ENCODE data around the gene LCE2A. TPM values are rescaled to one million over a fixed set of nuclear protein-coding genes. Genes with fewer than 3 reads are reported as not detected.

LCE2A gene
- total RNA-seq, 1 donor from 2014 or later, result not detected

DNA sequence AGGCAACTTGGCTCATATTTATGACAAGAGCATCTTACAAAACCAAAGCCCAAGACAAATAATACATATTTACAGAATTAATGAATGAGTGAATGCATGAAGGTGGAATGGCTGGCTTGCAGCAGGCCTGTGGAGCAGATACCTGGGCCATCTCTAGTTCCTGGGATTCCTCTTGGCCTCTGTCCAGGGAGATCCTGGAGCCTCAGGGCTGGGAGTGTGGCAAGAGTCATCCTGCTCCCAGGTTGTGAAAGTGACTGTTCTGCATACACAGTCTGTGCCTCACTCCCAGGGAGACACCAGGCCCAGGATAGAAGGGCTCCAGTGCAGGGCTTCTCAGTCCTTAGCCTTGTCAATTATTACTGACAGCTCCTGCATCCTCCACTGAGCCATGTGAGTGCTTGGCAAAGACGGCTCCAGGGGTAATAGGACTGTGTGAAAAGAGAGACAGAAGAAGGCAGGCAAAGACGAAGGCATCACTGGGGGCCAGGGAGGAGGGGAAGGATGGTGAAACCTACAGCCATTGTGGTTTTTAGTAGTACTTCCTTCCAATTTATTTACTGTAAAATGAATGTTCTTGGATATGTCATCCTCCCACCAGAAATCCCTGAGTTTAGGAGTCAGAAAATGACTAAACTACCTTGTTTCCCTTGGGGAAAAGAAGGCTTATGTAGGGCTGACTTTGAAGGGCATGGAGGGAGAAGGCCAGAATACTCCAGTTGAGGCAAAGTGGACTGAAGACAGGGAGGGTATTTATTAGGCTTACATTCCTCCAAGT is 45.4 kb downstream of the LCE2A start:
- no peak for ATAC-seq

DNA sequence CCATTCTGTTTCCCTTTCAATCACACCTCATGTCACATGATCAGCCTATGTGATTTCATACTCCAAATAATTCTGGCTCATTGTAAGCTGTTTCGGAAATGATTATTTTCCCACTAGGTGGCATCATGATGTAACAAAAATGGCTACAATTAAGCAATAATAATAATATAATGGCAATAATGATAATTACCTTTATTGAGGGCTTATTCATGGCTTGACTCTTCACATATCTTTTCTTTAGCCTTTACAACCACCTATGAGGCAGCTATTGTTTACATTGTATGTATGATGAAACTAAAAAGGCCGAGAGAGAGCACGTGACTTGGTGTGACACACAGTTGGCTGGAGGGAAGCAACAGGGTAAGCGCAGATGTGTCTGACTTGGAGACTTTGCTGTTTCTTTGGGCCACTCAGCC is 47.2 kb downstream of the LCE2A start:
- TF ChIP-seq, protein P1, sequence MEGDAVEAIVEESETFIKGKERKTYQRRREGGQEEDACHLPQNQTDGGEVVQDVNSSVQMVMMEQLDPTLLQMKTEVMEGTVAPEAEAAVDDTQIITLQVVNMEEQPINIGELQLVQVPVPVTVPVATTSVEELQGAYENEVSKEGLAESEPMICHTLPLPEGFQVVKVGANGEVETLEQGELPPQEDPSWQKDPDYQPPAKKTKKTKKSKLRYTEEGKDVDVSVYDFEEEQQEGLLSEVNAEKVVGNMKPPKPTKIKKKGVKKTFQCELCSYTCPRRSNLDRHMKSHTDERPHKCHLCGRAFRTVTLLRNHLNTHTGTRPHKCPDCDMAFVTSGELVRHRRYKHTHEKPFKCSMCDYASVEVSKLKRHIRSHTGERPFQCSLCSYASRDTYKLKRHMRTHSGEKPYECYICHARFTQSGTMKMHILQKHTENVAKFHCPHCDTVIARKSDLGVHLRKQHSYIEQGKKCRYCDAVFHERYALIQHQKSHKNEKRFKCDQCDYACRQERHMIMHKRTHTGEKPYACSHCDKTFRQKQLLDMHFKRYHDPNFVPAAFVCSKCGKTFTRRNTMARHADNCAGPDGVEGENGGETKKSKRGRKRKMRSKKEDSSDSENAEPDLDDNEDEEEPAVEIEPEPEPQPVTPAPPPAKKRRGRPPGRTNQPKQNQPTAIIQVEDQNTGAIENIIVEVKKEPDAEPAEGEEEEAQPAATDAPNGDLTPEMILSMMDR (IDR thresholded peaks at IDR 0.05), result no peak
- H3K27ac ChIP-seq, result no peak overlapping the region
- intact Hi-C loops (cut with DNase I), result no loop called here
- ATAC-seq, result no peak
- H3K36me3 ChIP-seq, result no peaks in the 10 kb centered on the region
- H3K27me3 ChIP-seq (ENCODE audit: low read depth), result no peaks in the 10 kb centered on the region
- H3K4me1 ChIP-seq, result no peaks in the 10 kb centered on the region
- no peaks in the 10 kb centered on the region for H3K9me3 ChIP-seq
- no peak for DNase-seq
- no peak overlapping the region for H3K4me3 ChIP-seq

More for the DNA sequence above, 45.4 kb downstream of the LCE2A start:
- H3K27me3 ChIP-seq (ENCODE audit: low read depth), result no peaks in the 10 kb centered on the region
- no peaks in the 10 kb centered on the region for H3K9me3 ChIP-seq
- DNase-seq, result no peak
- no peaks in the 10 kb centered on the region for H3K36me3 ChIP-seq
- H3K4me3 ChIP-seq, result no peak overlapping the region
- H3K4me1 ChIP-seq, result no peaks in the 10 kb centered on the region
- intact Hi-C loops (cut with DNase I), result no loop called here
- no peak overlapping the region for H3K27ac ChIP-seq
- TF ChIP-seq, protein P1 (IDR thresholded peaks at IDR 0.05), result no peak

DNA sequence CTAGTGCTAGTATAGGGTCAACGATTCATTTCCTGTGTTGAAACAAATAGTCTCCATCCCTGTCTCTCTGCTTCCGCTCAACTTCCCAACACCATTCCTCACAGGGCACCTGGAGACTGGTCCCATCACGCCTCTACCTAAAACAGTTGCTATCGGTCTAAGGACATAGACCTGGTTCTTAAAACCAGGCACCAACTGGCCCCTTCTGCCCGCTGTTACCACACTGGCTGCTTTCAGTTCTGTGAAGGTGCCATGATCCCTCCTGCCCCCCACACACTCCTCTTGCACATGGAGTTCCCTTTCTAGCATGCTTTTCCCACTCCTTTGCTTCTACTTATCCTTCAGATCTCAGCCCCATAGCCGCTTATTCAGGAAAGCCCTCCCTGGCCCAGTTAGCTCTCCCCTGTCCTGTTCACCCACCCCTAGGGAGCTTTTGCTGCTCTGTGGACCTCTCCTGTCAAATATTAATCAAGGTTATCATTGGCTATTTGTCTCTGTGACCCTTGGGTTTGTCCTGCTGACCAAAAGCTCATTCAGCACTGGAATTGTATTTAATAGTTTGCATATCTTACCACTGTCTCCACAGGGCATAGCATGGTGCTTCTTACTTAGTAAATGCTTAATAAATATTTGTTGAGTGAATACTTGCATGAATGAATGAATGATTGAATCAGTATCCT is 47.8 kb downstream of the LCE2A start:
- no peak for DNase-seq
- H3K27ac ChIP-seq, result no peak overlapping the region
- no peaks in the 10 kb centered on the region for H3K9me3 ChIP-seq
- H3K27me3 ChIP-seq (ENCODE audit: low read depth), result no peaks in the 10 kb centered on the region
- ATAC-seq, result no peak
- TF ChIP-seq, protein P1 (IDR thresholded peaks at IDR 0.05), result no peak
- no peaks in the 10 kb centered on the region for H3K36me3 ChIP-seq
- intact Hi-C loops (cut with DNase I), result no loop called here
- no peak overlapping the region for H3K4me3 ChIP-seq
- no peaks in the 10 kb centered on the region for H3K4me1 ChIP-seq

DNA sequence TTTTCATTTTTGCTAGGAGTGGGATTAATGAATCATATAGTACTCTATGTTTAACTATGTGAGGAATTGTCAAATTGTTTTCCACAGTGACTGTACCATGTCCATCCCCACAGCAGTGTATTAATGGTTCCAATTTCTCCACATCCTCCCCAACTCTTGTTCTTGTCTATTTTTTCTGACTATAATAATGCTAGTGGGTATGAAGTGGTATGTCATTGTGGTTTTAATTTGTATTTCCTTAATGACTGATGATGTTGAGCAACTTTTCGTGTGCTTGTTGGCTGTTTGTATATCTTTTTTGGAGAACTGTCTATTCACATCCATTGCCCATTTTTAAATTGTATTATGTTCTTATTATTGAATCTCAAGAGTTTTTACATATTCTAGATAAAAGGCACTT is 49.7 kb downstream of the LCE2A start:
- no peaks in the 10 kb centered on the region for H3K27me3 ChIP-seq (ENCODE audit: low read depth)
- no peak overlapping the region for H3K27ac ChIP-seq
- H3K36me3 ChIP-seq, result no peaks in the 10 kb centered on the region
- no peaks in the 10 kb centered on the region for H3K9me3 ChIP-seq
- DNase-seq (no peak), ATAC-seq (no peak)
- H3K4me3 ChIP-seq, result no peak overlapping the region
- no peaks in the 10 kb centered on the region for H3K4me1 ChIP-seq
- TF ChIP-seq, protein P1 (IDR thresholded peaks at IDR 0.05), result no peak
- intact Hi-C loops (cut with DNase I), result no loop called here

Other genes with a start within 250 kb of the LCE2A start
- not detected for gene LCE5A, start 187.5 kb upstream of the LCE2A start, total RNA-seq
- not detected for gene CRCT1, start 183.9 kb upstream of the LCE2A start, total RNA-seq
- not detected for gene LCE3E, start 131.6 kb upstream of the LCE2A start, total RNA-seq
- not detected for gene LCE3D, start 117.8 kb upstream of the LCE2A start, total RNA-seq
- not detected for gene LCE3C, start 98.1 kb upstream of the LCE2A start, total RNA-seq
- gene LCE3B, start 84.5 kb upstream of the LCE2A start, total RNA-seq, result not detected
- gene LCE3A, start 75.2 kb upstream of the LCE2A start, total RNA-seq, result not detected
- not detected for gene LCE2D, start 35.0 kb upstream of the LCE2A start, total RNA-seq
- gene LCE2C, start 23.1 kb upstream of the LCE2A start, total RNA-seq, result not detected
- not detected for gene LCE2B, start 12.2 kb upstream of the LCE2A start, total RNA-seq
- not detected for gene LCE4A, start 9.8 kb downstream of the LCE2A start, total RNA-seq
- gene KPRP, start 59.7 kb downstream of the LCE2A start, total RNA-seq, result not detected
- gene LCE1F, start 76.8 kb downstream of the LCE2A start, total RNA-seq, result not detected
- gene LCE1E, start 87.9 kb downstream of the LCE2A start, total RNA-seq, result not detected
- not detected for gene LCE1D, start 98.4 kb downstream of the LCE2A start, total RNA-seq
- gene LCE1C, start 108.3 kb downstream of the LCE2A start, total RNA-seq, result not detected
- not detected for gene LCE1B, start 113.6 kb downstream of the LCE2A start, total RNA-seq
- gene LCE1A, start 129.1 kb downstream of the LCE2A start, total RNA-seq, result not detected
- gene LCE6A, start 144.5 kb downstream of the LCE2A start, total RNA-seq, result not detected
- gene LCE7A, start 161.7 kb downstream of the LCE2A start, total RNA-seq, result not detected
- gene SMCP, start 180.0 kb downstream of the LCE2A start, total RNA-seq, result not detected
- 0.24 TPM for gene IVL, start 210.2 kb downstream of the LCE2A start, total RNA-seq
- not detected for gene SPRR5, start 248.9 kb downstream of the LCE2A start, total RNA-seq

Measured in lower lobe of right lung (tissue), 2 donors.